ENCODE measurements around the gene FGD3. TPM values are rescaled to one million over a fixed set of nuclear protein-coding genes. Genes with fewer than 3 reads are reported as not detected.

Gene FGD3
- total RNA-seq, 2 experiments from 2014 or later = 36.4 to 37.8 TPM

- CTCF ChIA-PET = interaction anchor here (1.0 to 1.2 kb wide), 2 partner anchors 15 to 17 kb away, joined by 3 read pairs; no protein-coding TSS in a partner anchor
- POLR2A ChIA-PET = no interaction called here
Measured at GRCh38 chr9:93076101-93076791, 128.9 kb downstream of the FGD3 start.

GRCh38 chr9:93076792-93077128 is 129.4 kb downstream of the FGD3 start:
- CTCF ChIA-PET = interaction anchor here (1.0 to 1.2 kb wide), 2 partner anchors 15 to 17 kb away, joined by 3 read pairs; no protein-coding TSS in a partner anchor
- POLR2A ChIA-PET = interaction anchor here (0.6 kb wide), 1 partner anchor 9 kb away, joined by 9 read pairs; no protein-coding TSS in a partner anchor

GRCh38 chr9:93077367-93077766 is 130.0 kb downstream of the FGD3 start:
- POLR2A ChIA-PET = interaction anchor here (0.6 kb wide), 1 partner anchor 9 kb away, joined by 9 read pairs; no protein-coding TSS in a partner anchor
- CTCF ChIA-PET = no interaction called here

- POLR2A ChIA-PET = no interaction called here
- CTCF ChIA-PET = no interaction called here
Measured at GRCh38 chr9:93077811-93078210, 130.5 kb downstream of the FGD3 start.

DNA sequence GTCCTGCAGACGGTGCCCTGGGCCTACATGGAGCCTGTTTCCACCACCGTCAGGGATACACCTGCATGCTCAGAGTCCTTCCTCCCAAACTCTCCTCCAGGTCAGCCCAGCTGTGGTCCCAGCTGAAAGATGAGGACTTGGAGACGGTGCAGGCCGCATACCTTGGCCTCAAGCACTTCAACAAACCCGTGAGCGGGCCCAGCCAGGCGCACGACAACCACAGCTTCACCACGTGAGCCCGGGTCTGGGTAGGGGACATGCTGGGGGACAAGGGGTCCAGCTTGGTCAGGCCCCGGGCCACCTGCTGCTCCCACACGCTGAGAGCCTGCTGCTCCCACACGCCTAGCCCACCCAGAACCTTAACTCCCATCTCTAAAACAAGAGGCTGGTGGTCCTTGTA is 132.0 kb downstream of the FGD3 start:
- ChIA-PET CTCF (interaction anchor here (1.2 to 1.6 kb wide), 2 partner anchors 8 to 13 kb away, joined by 3 to 5 read pairs; no protein-coding TSS in a partner anchor), POLR2A (interaction anchor here (0.6 kb wide), 1 partner anchor 38 kb away, joined by 4 read pairs; no protein-coding TSS in a partner anchor)

- POLR2A ChIA-PET = no interaction called here
- CTCF ChIA-PET = interaction anchor here (1.6 kb wide), 2 partner anchors 14 to 16 kb away, joined by 4 to 5 read pairs; no protein-coding TSS in a partner anchor
Measured at GRCh38 chr9:93080406-93080805, 133.1 kb downstream of the FGD3 start.

GRCh38 chr9:93081081-93081529 is 133.8 kb downstream of the FGD3 start:
- POLR2A ChIA-PET = no interaction called here
- CTCF ChIA-PET = interaction anchor here (1.0 to 1.6 kb wide), 2 partner anchors 17 to 99 kb away, joined by 3 to 4 read pairs; no protein-coding TSS in a partner anchor

DNA sequence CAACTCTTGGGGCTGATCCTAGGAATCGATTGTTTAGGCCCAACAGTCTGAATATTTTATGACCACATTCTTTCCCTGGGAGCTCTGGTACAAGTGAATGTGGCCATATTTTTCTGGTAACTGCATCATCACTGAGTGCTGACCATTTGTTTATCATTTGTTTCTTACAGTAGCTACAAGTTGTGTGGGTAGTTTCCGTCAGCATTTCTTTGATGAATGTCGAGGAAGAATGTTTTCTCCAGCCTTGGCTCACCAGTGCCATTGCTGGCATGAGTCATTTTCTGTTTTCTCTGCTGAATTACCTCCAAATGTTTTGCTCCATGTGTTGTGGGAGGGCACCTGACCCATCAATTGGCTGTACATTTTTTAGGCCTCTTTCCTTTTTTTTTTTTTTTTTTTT is 134.6 kb downstream of the FGD3 start:
- POLR2A ChIA-PET = interaction anchor here (0.6 to 0.7 kb wide), 2 partner anchors 63 to 110 kb away, joined by 4 to 10 read pairs; no protein-coding TSS in a partner anchor
- CTCF ChIA-PET = interaction anchor here (1.0 to 1.6 kb wide), 2 partner anchors 18 to 100 kb away, joined by 3 to 4 read pairs; no protein-coding TSS in a partner anchor

DNA sequence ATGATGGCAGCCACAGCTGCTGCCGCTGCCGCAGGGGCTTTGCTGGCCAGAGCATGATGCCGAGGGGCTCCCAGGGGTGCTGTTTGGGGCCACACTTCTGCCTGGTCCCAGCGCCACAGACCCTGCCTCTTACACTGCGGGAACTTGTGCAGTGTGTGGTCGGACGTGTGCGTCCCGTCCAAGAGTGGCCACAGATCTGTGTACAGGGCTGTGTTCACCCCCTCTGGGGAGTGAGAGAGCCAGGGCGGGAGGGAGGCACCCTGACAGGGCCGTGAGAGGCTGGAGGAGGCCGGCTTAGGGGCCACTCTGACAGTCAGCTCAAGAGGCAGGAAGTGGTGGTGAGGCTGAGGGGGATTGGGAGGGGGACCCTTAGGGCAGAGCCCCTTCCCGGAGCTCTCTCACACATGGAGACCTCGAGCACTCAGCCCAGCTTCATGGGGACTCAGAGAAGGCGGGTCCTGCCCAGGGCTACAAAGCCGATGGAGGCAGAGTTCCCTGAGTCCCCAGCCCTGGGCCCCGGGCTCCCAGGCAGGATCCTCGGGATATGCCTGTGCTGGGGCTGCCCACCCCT is 135.6 kb downstream of the FGD3 start:
- POLR2A ChIA-PET = interaction anchor here (0.6 to 1.8 kb wide), 4 partner anchors 12 to 111 kb away, joined by 4 to 10 read pairs (median 6); no protein-coding TSS in a partner anchor
- CTCF ChIA-PET = interaction anchor here (1.0 to 2.0 kb wide), 2 partner anchors 9 to 18 kb away, joined by 3 to 6 read pairs; no protein-coding TSS in a partner anchor

DNA sequence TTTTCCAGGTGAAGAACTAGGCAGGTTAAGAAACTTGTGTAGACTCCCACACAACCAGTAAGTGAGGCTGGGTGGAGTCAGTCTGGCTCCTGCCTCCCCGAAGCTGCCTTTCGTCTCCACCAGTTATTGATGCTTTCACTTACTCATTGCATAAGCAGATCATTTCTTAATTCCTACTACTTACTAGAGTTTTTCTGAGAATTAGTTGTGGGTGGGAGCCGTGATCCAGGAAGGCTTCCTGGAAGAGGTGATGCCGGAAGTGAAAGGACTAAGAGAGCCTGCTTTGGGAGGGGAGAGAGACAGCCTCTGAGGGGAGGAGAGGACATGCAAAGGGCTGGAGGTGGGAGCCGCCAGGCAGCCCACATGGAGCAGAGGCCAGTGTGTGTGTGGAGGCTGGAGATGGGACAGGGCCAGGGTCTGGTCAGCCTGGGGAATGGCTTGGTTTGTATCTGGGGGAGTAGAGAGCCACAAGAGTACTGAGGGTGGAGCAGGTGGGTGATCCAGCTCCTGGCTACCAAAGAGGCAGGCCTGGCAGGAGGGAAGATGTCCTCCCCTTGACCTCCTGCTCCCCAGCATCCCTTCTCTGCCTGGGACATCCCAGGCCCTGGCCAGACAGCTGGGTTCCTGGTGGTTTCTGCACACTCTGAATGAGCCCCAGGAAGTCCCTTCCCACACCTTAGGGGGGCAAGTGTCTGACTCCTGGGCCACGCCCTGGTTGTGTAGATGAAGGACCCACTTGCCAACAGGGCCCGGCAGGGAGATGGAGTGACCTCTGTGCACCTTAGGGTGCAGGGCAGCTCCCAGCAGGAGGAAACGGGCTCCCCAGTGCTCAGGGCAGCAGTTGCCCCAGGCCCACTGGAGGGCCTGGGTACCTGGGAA is 136.5 kb downstream of the FGD3 start:
- ChIA-PET POLR2A (interaction anchor here (1.0 to 1.8 kb wide), 2 partner anchors 11 to 19 kb away, joined by 5 to 6 read pairs; no protein-coding TSS in a partner anchor), CTCF (interaction anchor here (0.7 to 2.0 kb wide), 5 partner anchors 8 to 136 kb away, joined by 3 to 6 read pairs (median 3); no protein-coding TSS in a partner anchor)

GRCh38 chr9:93084471-93084881 is 137.2 kb downstream of the FGD3 start:
- POLR2A ChIA-PET = interaction anchor here (0.6 kb wide), 1 partner anchor 42 kb away, joined by 3 read pairs; no protein-coding TSS in a partner anchor

GRCh38 chr9:93085676-93086075 is 138.4 kb downstream of the FGD3 start:
- POLR2A ChIA-PET = interaction anchor here (0.6 kb wide), 1 partner anchor 8 kb away, joined by 9 read pairs; no protein-coding TSS in a partner anchor
- CTCF ChIA-PET = interaction anchor here (0.7 kb wide), 1 partner anchor 71 kb away, joined by 4 read pairs; no protein-coding TSS in a partner anchor

More at GRCh38 chr9:93084471-93084881, 137.2 kb downstream of the FGD3 start:
- CTCF ChIA-PET = interaction anchor here (0.7 to 2.0 kb wide), 4 partner anchors 10 to 136 kb away, joined by 3 to 6 read pairs (median 3); no protein-coding TSS in a partner anchor

Other genes with a start within 250 kb of the FGD3 start
- 10 to 100 TPM; 25.4 to 25.7 TPM for gene BICD2, start 182.7 kb upstream of the FGD3 start, total RNA-seq
- 1 to 10 TPM; 6.4 to 7.0 TPM for gene ZNF484, start 69.5 kb upstream of the FGD3 start, total RNA-seq
- gene SUSD3, start 111.2 kb downstream of the FGD3 start, total RNA-seq = 10 to 100 TPM; 15.4 to 15.7 TPM
- 10 to 100 TPM; 41.8 to 42.6 TPM for gene CARD19, start 148.7 kb downstream of the FGD3 start, total RNA-seq
- gene NINJ1, start 186.7 kb downstream of the FGD3 start, total RNA-seq = 10 to 100 TPM; 66.3 to 67.0 TPM
- under 1 TPM; 0.31 to 0.55 TPM for gene WNK2, start 236.6 kb downstream of the FGD3 start, total RNA-seq